H9 (cell line): ENCODE data around the gene LITAF. TPM values are rescaled to one million over a fixed set of nuclear protein-coding genes. Genes with fewer than 3 reads are reported as not detected.

Experiments used
- DNase-seq: peaks from one replicate; pipeline ENCODE4 v3.0.0-alpha.2; 2017
- H2AFZ ChIP-seq: one replicate; pipeline ENCODE4 v1.6.1; 2013; ENCODE audit warnings: mild to moderate bottlenecking, low read length, control low read depth, moderate library complexity
- H2AK5ac ChIP-seq: 2 replicates; pipeline ENCODE4 v1.6.1; 2013; ENCODE audit warnings: low read length, control low read depth, mixed read lengths; ENCODE audit not compliant: insufficient read length
- H2BK120ac ChIP-seq: one replicate; pipeline ENCODE4 v1.6.1; 2013; ENCODE audit warnings: low read depth, mild to moderate bottlenecking, low read length, control low read depth, inconsistent platforms; ENCODE audit not compliant: poor library complexity, severe bottlenecking
- H2BK12ac ChIP-seq: 2 replicates; pipeline ENCODE4 v1.6.1; 2013; ENCODE audit warnings: low read length, control low read depth, mixed read lengths, low read depth; ENCODE audit not compliant: insufficient read length
- H2BK15ac ChIP-seq: 2 replicates; pipeline ENCODE4 v1.6.1; 2013; ENCODE audit warnings: low read depth, low read length, control low read depth
- H2BK20ac ChIP-seq: one replicate; pipeline ENCODE4 v1.6.1; 2013; ENCODE audit warnings: low read depth, mild to moderate bottlenecking, low read length, control low read depth, inconsistent platforms; ENCODE audit not compliant: poor library complexity, severe bottlenecking
- H2BK5ac ChIP-seq: 2 replicates; pipeline ENCODE4 v1.6.1; 2013; ENCODE audit warnings: low read length, control low read depth, mixed read lengths; ENCODE audit not compliant: insufficient read length
- H3K14ac ChIP-seq: 2 replicates; pipeline ENCODE4 v1.6.1; 2013; ENCODE audit warnings: low read length, control low read depth; ENCODE audit not compliant: insufficient read depth
- H3K18ac ChIP-seq: 2 replicates; pipeline ENCODE4 v1.6.1; 2013; ENCODE audit warnings: low read depth, mild to moderate bottlenecking, mixed read lengths, low read length, control low read depth; ENCODE audit not compliant: insufficient read length
- H3K23ac ChIP-seq: 2 replicates; pipeline ENCODE4 v1.6.1; 2013; ENCODE audit warnings: low read length, control low read depth, mixed read lengths, low read depth; ENCODE audit not compliant: insufficient read length
- H3K23me2 ChIP-seq: 2 replicates; pipeline ENCODE4 v1.6.1; 2013; ENCODE audit warnings: low read depth, mild to moderate bottlenecking, mixed read lengths, low read length, control low read depth; ENCODE audit not compliant: insufficient read length, poor library complexity, severe bottlenecking
- H3K27ac ChIP-seq: 2 replicates; pipeline ENCODE4 v1.5.1; 2013; ENCODE audit warnings: low read length, control low read depth, mixed read lengths, low read depth; ENCODE audit not compliant: insufficient read length
- H3K27me3 ChIP-seq: 2 replicates; pipeline ENCODE4 v1.6.1; 2013; ENCODE audit warnings: low read length, control low read depth, inconsistent platforms; ENCODE audit not compliant: insufficient read depth
- H3K4ac ChIP-seq: 2 replicates; pipeline ENCODE4 v1.6.1; 2013; ENCODE audit warnings: low read depth, mild to moderate bottlenecking, control low read depth, inconsistent platforms, low read length, moderate library complexity
- H3K4me1 ChIP-seq: 2 replicates; pipeline ENCODE4 v1.6.1; 2013; ENCODE audit warnings: low read length, control low read depth, inconsistent platforms; ENCODE audit not compliant: insufficient read depth
- H3K4me2 ChIP-seq: 2 replicates; pipeline ENCODE4 v1.6.1; 2013; ENCODE audit warnings: low read length, control low read depth, mixed read lengths; ENCODE audit not compliant: insufficient read length, insufficient read depth
- H3K56ac ChIP-seq: 2 replicates; pipeline ENCODE4 v1.6.1; 2013; ENCODE audit warnings: low read depth, mild to moderate bottlenecking, mixed read lengths, low read length, control low read depth; ENCODE audit not compliant: insufficient read length
- H3K79me1 ChIP-seq: 2 replicates; pipeline ENCODE4 v1.6.1; 2013; ENCODE audit warnings: low read depth, mild to moderate bottlenecking, moderate library complexity, low read length, control low read depth, inconsistent platforms; ENCODE audit not compliant: insufficient read depth, poor library complexity, severe bottlenecking
- H3K79me2 ChIP-seq: 2 replicates; pipeline ENCODE4 v1.6.1; 2013; ENCODE audit warnings: low read length, control low read depth, inconsistent platforms; ENCODE audit not compliant: insufficient read depth
- H3K9ac ChIP-seq: 2 replicates; pipeline ENCODE4 v1.6.1; 2013; ENCODE audit warnings: low read length, control low read depth, mixed read lengths; ENCODE audit not compliant: insufficient read length; ENCODE audit errors: extremely low read depth
- H3K9me3 ChIP-seq: one replicate; pipeline ENCODE4 v1.6.1; 2013; ENCODE audit warnings: low read depth, low read length, inconsistent platforms; ENCODE audit not compliant: control insufficient read depth
- H3T11ph ChIP-seq: one replicate; pipeline ENCODE4 v1.6.1; 2013; ENCODE audit warnings: mild to moderate bottlenecking, low read length, control low read depth, inconsistent platforms
- H4K20me1 ChIP-seq: one replicate; pipeline ENCODE4 v1.6.1; 2013; ENCODE audit not compliant: control insufficient read depth, insufficient read length, insufficient read depth
- H4K5ac ChIP-seq: 2 replicates; pipeline ENCODE4 v1.6.1; 2013; ENCODE audit warnings: low read depth, mild to moderate bottlenecking, mixed read lengths, low read length, control low read depth; ENCODE audit not compliant: insufficient read length
- H4K8ac ChIP-seq: replicated peaks from 2 replicates; pipeline ENCODE4 v1.6.1; 2013; ENCODE audit warnings: low read length, control low read depth, mixed read lengths, low read depth; ENCODE audit not compliant: insufficient read length
- H4K91ac ChIP-seq: 2 replicates; pipeline ENCODE4 v1.6.1; 2013; ENCODE audit warnings: low read depth, mild to moderate bottlenecking, moderate library complexity, mixed read lengths, low read length, control low read depth; ENCODE audit not compliant: insufficient read length
- H3K27ac Mint-ChIP-seq, 3 experiments: 2 replicates in 2 of 3; 3 replicates in 1 of 3; pipeline ENCODE4 v1.8.0; 2020 to 2021; ENCODE audit warnings: mixed read lengths in 3 of 3, mild to moderate bottlenecking in 1 of 3, moderate library complexity in 1 of 3
- H3K27me3 Mint-ChIP-seq: 2 replicates; pipeline ENCODE4 v1.8.0; 2021; ENCODE audit warnings: low read depth, mild to moderate bottlenecking, moderate library complexity, mixed read lengths
- H3K36me3 Mint-ChIP-seq, 3 experiments: 2 replicates in 2 of 3; 3 replicates in 1 of 3; pipeline ENCODE4 v1.8.0; 2020 to 2021; ENCODE audit warnings: low read depth in 3 of 3, mixed read lengths in 3 of 3; ENCODE audit not compliant: insufficient read depth in 1 of 3
- H3K4me1 Mint-ChIP-seq, 2 experiments: 2 replicates each; pipeline ENCODE4 v1.8.0; 2020; ENCODE audit warnings: mixed read lengths in 2 of 2
- H3K4me3 Mint-ChIP-seq, 2 experiments: 2 replicates in 1 of 2; 3 replicates in 1 of 2; pipeline ENCODE4 v1.8.0; 2020 to 2021; ENCODE audit warnings: mild to moderate bottlenecking in 2 of 2, mixed read lengths in 2 of 2, moderate library complexity in 1 of 2
- H3K9me3 Mint-ChIP-seq, 2 experiments: 2 replicates in 1 of 2; 3 replicates in 1 of 2; pipeline ENCODE4 v1.8.0; 2020; ENCODE audit warnings: mild to moderate bottlenecking in 2 of 2, mixed read lengths in 2 of 2, moderate library complexity in 1 of 2
- CTCF ChIP-seq: fragments of 200-600 bp; sonication (generic); conservative IDR thresholded peaks from 3 replicates; pipeline ENCODE4 v1.8.0; 2021; ENCODE audit warnings: antibody characterized with exemption, mild to moderate bottlenecking
- WGBS: extraction: QIAGEN DNeasy Blood & Tissue Kit; methylation state at CpG from one replicate; pipeline ENCODE4 v1.1.7; 2013; ENCODE audit warnings: missing lambda C conversion rate, low lambda C conversion rate, mixed read lengths; ENCODE audit not compliant: insufficient read length; ENCODE audit errors: extremely low coverage; 5-methylcytosine and 5-hydroxymethylcytosine counted together
- total RNA-seq: library from RNA; stranded (reverse); gene quantifications from 2 replicates; pipeline ENCODE4 v1.2.1, GENCODE V29; 2021

LITAF gene
- total RNA-seq, 1 experiment from 2014 or later, result 249 TPM

GRCh38 chr16:11605564-11605886, 18.8 kb upstream of the LITAF start:
- Histone ChIP-seq H3K14ac (no peak overlapping the region), H3K4ac (no peak overlapping the region), H2AK5ac (no peak overlapping the region), H4K20me1 (no peaks in the 10 kb centered on the region), H2BK20ac (no peak overlapping the region), H3K79me2 (no peaks in the 10 kb centered on the region), H3K23me2 (no peaks in the 10 kb centered on the region), H2BK5ac (no peak overlapping the region), H2AFZ (no peak overlapping the region), H4K8ac (no peak overlapping the region), H2BK15ac (no peak overlapping the region), H2BK12ac (no peak overlapping the region), H3K27ac (no peak overlapping the region), H3T11ph (no peak overlapping the region), H3K9ac (no peak overlapping the region), H3K18ac (no peak overlapping the region), H3K27me3 (no peaks in the 10 kb centered on the region), H3K79me1 (no peaks in the 10 kb centered on the region), H3K9me3 (no peaks in the 10 kb centered on the region), H3K4me1 (no peaks in the 10 kb centered on the region), H2BK120ac (no peak overlapping the region), H3K4me2 (no peak overlapping the region), H4K5ac (no peak overlapping the region), H4K91ac (no peak overlapping the region), H3K23ac (no peak overlapping the region), H3K56ac (no peak overlapping the region)
- no peaks in the 10 kb centered on the region for H3K9me3 Mint-ChIP-seq
- WGBS, result no CpG with 5 or more reads among the region's 8 CpGs
- TF ChIP-seq CTCF, result no peak
- peaks cover 1% of the 10 kb centered on the region; the same call in 1 of the 2 replicates for H3K27me3 Mint-ChIP-seq
- no peak for DNase-seq
- peak overlapping the region in 2 of 3 experiments; percentile 8 to 70; a peak in 3 of 7 replicates for H3K27ac Mint-ChIP-seq
- H3K4me1 Mint-ChIP-seq, result peaks cover 35 to 51% of the 10 kb centered on the region in 2 experiments
- no peak overlapping the region for H3K4me3 Mint-ChIP-seq
- H3K36me3 Mint-ChIP-seq, result no peaks in the 10 kb centered on the region
